Gastroesophageal sphincter (tissue), 3 donors: ENCODE data around the gene TPM4.

Source experiments
- EP300 ChIP-seq: sonication (generic); formaldehyde crosslinking; IDR thresholded peaks from one replicate; pipeline ENCODE4 v1.6.1; 2017; ENCODE audit warnings: antibody characterized with exemption, mild to moderate bottlenecking
- POLR2A ChIP-seq, 2 donors: fragments of 450-650 bp; IDR thresholded peaks; one replicate each; pipeline ENCODE4 v1.6.1; 2017; ENCODE audit warnings: antibody characterized with exemption in 2 of 2, mild to moderate bottlenecking in 2 of 2, moderate library complexity in 1 of 2
- POLR2AphosphoS5 ChIP-seq: sonication (generic); formaldehyde crosslinking; IDR thresholded peaks from one replicate; pipeline ENCODE4 v1.6.1; 2017; ENCODE audit warnings: antibody characterized with exemption
- TF ChIP-seq, protein P1 (sequence below), 4 experiments: fragments of 200-600 bp in 2 of 4; fragments of 450-650 bp in 2 of 4; sonication (generic) in 1 of 4; IDR thresholded peaks; one replicate each; pipeline ENCODE4 v1.5.1; 2017 to 2019; ENCODE audit warnings: antibody characterized with exemption in 4 of 4, mild to moderate bottlenecking in 2 of 4, moderate library complexity in 2 of 4

DNA sequence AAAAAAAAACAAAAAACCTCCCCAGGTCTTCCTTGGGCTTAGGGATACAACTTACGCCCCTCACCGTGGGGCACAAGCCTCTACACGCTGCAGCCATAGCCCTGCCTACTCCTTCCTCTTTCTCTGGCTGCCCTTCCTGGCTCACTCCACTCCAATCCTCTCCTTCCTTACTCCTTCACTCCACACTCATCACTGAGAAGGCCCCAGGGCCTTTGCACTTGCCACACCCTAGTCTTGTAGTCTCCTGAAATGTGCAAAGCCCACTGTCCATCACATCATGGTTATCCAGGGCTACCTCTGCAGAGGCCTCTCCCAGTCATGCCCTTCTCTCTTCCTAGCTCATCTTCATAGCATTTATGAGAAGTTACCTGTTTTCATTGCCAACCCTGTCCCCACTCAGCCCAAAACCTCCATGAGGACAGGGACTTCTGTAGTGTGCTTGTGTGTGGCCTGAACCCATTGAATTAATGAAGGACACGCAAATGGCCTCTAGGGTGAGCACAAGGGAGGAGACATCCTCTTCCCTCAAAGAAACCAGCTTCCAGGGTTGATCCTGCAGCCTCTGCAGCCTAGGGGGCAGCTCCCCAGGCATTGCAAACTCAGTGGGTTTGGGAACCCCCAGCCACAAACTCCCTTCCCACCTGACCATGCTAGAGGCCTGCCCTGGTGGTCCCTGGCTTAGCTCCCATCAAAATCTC, 59.3 kb downstream of the TPM4 start:
- TF ChIP-seq POLR2AphosphoS5: no peak
- TF ChIP-seq POLR2A (IDR thresholded peaks at IDR 0.05): no peak
- TF ChIP-seq, protein P1, sequence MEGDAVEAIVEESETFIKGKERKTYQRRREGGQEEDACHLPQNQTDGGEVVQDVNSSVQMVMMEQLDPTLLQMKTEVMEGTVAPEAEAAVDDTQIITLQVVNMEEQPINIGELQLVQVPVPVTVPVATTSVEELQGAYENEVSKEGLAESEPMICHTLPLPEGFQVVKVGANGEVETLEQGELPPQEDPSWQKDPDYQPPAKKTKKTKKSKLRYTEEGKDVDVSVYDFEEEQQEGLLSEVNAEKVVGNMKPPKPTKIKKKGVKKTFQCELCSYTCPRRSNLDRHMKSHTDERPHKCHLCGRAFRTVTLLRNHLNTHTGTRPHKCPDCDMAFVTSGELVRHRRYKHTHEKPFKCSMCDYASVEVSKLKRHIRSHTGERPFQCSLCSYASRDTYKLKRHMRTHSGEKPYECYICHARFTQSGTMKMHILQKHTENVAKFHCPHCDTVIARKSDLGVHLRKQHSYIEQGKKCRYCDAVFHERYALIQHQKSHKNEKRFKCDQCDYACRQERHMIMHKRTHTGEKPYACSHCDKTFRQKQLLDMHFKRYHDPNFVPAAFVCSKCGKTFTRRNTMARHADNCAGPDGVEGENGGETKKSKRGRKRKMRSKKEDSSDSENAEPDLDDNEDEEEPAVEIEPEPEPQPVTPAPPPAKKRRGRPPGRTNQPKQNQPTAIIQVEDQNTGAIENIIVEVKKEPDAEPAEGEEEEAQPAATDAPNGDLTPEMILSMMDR (IDR thresholded peaks at IDR 0.05): no peak
- no peak for TF ChIP-seq EP300
